Non-pigmented ciliary epithelial cell (primary cell): ENCODE measurements around the gene SETD7.

Experiments used
- DNase-seq: peaks from one replicate; pipeline ENCODE4 v3.0.0-alpha.2; 2010; ENCODE audit warnings: low read depth

Gene SETD7

GRCh38 chr4:139550724-139551429 is 5.1 kb downstream of the SETD7 start:
- no peak for DNase-seq

DNA sequence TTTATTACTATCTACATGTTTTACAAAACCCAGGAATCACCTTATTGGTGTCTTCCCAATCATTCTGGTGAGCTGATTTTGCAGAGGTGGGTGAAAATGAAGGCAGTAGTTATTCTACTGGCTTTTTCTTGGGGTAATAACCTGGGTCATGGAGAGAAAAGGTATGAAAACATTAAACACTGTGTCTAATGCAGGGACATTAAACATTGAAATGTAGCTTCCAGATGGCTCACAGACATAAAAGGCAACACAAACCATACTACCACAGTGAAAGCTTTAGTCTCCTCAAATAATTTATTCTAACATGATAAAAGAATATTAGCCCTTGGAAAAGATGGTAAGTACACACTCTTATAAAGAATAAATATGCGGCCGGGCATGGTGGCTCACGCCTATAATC is 8.0 kb downstream of the SETD7 start:
- no peak for DNase-seq

DNA sequence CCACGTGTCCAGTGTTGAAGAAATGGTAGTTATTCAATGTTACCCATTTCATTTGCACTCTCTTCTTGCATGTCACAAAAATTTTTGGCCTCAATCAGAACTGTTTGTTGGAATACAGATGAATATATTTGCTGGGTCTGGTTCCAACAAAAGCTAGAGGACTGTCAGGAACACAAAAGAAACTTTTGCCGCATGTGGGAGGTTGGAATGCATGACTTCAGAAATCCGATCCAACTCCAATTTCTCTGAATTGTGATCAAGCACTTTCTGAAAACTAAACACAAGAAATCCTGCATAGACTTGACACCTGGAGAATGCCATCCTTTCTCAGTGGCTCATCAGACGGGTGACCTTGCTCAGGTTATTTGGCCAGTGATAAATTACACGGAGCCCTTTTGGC is 15.4 kb downstream of the SETD7 start:
- DNase-seq, result no peak

DNA sequence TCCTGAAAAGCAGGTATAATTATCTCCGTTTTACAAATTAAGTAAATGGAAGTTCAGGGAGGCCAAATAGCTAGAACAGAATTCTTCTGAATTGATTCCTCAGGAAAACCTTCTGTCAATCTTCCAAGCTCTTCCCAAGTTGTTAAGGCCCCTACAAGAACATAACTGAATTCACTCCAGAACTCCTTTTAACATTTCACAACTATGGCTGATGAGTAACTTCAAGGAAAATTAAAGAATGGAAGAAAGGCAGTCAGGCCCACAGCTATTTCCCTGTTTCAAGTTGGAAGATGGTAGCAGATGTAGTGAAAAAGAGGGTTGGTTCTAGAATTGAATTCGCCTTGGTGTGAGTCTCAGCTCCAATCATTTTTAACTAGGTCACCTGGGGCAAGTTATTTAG is 15.9 kb downstream of the SETD7 start:
- no peak for DNase-seq

GRCh38 chr4:139537292-139537691 is 18.7 kb downstream of the SETD7 start:
- DNase-seq, result no peak

DNA sequence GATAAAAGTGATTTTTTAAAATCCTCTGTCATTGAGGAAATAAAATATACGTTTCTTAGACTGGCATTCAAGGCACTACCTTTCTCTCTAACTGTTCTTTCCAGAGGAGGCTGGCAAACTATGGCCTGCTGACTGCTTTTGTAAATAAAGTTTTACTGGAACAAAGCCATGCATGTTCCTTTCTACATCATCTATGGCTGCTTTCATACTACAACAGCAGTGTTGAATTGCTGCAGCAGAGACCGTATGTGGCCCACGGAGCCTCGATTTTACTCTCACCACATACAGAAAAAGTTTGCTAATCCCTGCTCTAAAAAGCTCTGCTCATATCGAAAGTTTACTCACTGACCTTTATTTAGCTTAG is 20.2 kb downstream of the SETD7 start:
- DNase-seq, result no peak

- no peak for DNase-seq
Observed at GRCh38 chr4:139535228-139535870, 20.7 kb downstream of the SETD7 start.

- no peak for DNase-seq
Observed at GRCh38 chr4:139534287-139534950, 21.6 kb downstream of the SETD7 start.

DNA sequence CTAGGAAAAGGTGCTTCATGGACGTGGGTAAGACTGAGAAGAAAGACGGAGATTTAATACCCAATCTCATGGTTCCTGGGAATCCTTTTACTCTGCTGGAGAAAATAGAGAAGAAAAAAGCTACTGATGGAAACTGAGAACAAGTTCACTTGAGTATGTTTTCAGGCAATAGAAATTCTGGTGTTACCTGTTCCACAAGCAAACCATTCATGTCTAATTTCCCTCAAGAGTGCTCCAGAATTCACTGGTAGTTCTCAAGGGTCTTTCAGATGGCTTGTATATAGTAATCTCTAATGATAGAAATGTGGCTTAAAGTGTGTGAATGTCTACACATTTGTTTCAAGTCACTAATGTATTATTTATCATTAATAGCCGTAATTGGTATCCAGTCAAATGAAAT is 22.5 kb downstream of the SETD7 start:
- no peak for DNase-seq

- no peak for DNase-seq
Observed at GRCh38 chr4:139532947-139533346, 23.1 kb downstream of the SETD7 start.

GRCh38 chr4:139530833-139531427 is 25.1 kb downstream of the SETD7 start:
- DNase-seq, result no peak

DNA sequence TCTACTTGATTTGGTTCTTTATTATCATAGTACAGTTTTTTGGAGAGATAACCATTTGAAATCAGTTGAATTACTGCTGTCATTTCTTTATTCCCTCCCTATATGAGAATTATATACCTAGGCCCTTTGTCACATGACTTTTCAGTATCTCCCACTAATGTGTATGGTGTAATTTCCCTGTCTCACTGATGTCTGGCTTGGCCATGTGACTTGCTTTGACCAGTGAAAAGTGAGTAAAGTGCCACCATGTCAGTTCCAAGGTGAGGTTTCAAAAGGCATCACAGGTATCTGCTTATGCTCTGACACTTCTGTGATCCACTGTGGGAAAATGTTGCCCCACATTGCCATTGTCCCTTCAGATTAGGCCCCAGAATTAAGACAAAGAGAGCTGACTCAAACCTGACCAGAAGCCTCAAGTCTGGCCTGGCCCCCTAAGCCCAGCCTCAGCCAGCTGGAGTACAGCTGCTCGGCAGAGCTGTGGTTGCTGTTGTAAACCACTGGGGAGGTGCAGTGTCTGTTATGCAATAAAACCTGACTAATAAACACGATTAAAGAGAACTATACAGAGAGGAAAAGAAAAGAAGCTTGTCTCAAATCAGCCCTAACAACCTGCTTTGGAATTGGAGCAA is 27.5 kb downstream of the SETD7 start:
- peak; percentile 73 for DNase-seq

DNA sequence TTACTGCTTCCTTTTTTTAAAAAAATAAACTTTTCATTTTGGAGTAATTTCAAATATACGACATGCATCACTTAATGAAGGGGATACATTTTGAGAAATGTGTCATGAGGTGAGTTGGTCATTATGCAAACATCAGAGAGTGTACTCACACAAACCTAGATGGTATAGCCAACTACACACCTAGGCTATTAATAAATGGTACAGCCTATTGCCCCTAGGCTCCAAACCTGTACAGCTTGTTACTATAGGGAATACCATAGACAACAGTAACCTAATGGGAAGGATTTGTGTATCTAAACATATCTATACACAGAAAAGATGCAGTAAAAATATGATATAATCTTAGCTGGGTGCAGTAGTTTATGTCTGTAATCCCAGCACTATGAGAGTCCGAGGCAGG is 29.1 kb downstream of the SETD7 start:
- no peak for DNase-seq

- no peak for DNase-seq
Observed at GRCh38 chr4:139525414-139525813, 30.6 kb downstream of the SETD7 start.

- DNase-seq, result no peak
Observed at GRCh38 chr4:139524062-139524631, 31.9 kb downstream of the SETD7 start.

DNA sequence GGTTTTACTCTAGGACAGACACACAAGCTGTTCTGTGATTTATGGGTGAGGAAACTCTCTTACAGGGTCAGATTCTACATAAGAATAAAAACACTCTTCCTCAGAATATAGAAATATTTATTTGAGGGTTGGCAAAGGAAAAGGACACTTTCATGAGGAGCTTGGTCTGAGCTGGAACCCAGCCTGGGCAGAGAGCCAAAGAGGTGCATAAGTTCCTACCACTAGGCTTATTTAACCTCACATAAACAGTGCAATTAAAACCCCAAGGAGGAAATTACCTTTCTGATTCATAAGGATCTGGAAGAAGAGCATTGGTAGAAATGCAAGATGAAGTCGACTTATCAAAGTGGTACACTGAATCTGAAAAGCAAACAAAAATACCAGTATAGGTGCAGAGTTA is 32.9 kb downstream of the SETD7 start:
- DNase-seq, result no peak

- DNase-seq, result no peak
Observed at GRCh38 chr4:139522457-139522856, 33.6 kb downstream of the SETD7 start.

- no peak for DNase-seq
Observed at GRCh38 chr4:139521754-139522401, 34.1 kb downstream of the SETD7 start.

DNA sequence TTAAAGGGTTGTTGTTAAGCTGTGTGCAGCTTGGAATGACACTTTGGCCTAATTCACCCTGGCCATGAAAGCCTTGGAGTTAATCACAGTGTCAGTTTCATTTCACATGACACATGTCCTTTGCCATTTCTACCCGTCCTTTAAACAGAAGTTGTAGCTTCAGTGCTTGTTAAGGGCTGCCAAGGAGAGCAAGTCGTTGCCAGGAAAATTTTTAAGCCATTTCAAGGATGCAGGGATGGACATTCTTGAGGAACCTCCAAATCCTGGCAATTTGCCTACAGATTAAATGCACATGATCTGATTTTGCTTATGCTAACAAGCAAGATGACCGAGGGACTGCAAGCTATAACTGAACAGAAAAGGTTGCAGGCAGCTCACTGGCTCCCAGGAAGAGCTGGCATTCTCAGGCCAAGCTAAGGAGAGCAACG is 40.5 kb downstream of the SETD7 start:
- no peak for DNase-seq

GRCh38 chr4:139514382-139515059 is 41.5 kb downstream of the SETD7 start:
- DNase-seq, result no peak

- DNase-seq, result no peak
Observed at GRCh38 chr4:139511320-139511719, 44.7 kb downstream of the SETD7 start.
